HEK293 (cell line): ENCODE data around the gene PITPNM1.

Experiments
- CTCF ChIA-PET: fragments of 350-600 bp; formaldehyde crosslinking; extraction: SDS; loops from one replicate; lab custom pipeline; 2021; ENCODE audit warnings: antibody characterized with exemption; lab: Yijun Ruan, JAX
- POLR2A ChIA-PET: fragments of 300-600 bp; formaldehyde crosslinking; extraction: SDS; loops from one replicate; lab custom pipeline; 2020; ENCODE audit warnings: antibody characterized with exemption, inconsistent platforms; lab: Yijun Ruan, JAX
- H3K27ac ChIP-seq: fragments of 200-500 bp; sonication (Bioruptor generic); 2 replicates; pipeline ENCODE4 v1.5.1; 2014; ENCODE audit warnings: low read depth, low read length, control low read depth, inconsistent platforms; ENCODE audit errors: extremely low read depth
- H3K36me3 ChIP-seq, 2 experiments: fragments of 200-500 bp in 1 of 2; sonication (Bioruptor generic) in 1 of 2; 1 replicate in 1 of 2; 2 replicates in 1 of 2; pipeline ENCODE4 v1.5.1; 2014 to 2017; ENCODE audit warnings: inconsistent platforms in 2 of 2, low read length in 2 of 2; ENCODE audit not compliant: control insufficient read depth in 2 of 2, insufficient read depth in 1 of 2
- H3K4me1 ChIP-seq: fragments of 200-500 bp; sonication (Bioruptor generic); 2 replicates; pipeline ENCODE4 v1.5.1; 2014; ENCODE audit warnings: mild to moderate bottlenecking, low read length, inconsistent platforms; ENCODE audit not compliant: control insufficient read depth, insufficient read depth
- H3K4me3 ChIP-seq: 2 replicates; pipeline ENCODE4 v1.5.1; 2011; ENCODE audit warnings: low read depth, mild to moderate bottlenecking, control low read depth, low read length, moderate library complexity
- H3K9me3 ChIP-seq: fragments of 200-500 bp; sonication (Bioruptor generic); 2 replicates; pipeline ENCODE4 v1.5.1; 2014; ENCODE audit warnings: low read depth, low read length, inconsistent platforms; ENCODE audit not compliant: control insufficient read depth, insufficient read depth
- ATF2 ChIP-seq: fragments of 450-650 bp; formaldehyde crosslinking; IDR thresholded peaks from 2 replicates; pipeline ENCODE4 v1.5.1; 2016; ENCODE audit warnings: missing biosample characterization, missing genetic modification characterization, low read depth
- GLIS2 ChIP-seq: fragments of 450-650 bp; formaldehyde crosslinking; IDR thresholded peaks from 2 replicates; pipeline ENCODE4 v1.5.1; 2016; ENCODE audit warnings: missing biosample characterization, missing genetic modification characterization
- HIC1 ChIP-seq: fragments of 450-650 bp; formaldehyde crosslinking; IDR thresholded peaks from 2 replicates; pipeline ENCODE4 v1.5.1; 2016; ENCODE audit warnings: missing biosample characterization, missing genetic modification characterization
- HOXD13 ChIP-seq: sonication (generic); formaldehyde crosslinking; IDR thresholded peaks from 2 replicates; pipeline ENCODE4 v1.8.0; 2022; ENCODE audit warnings: missing genetic modification reagents, borderline replicate concordance
- KLF7 ChIP-seq: fragments of 450-650 bp; formaldehyde crosslinking; IDR thresholded peaks from 2 replicates; pipeline ENCODE4 v1.5.1; 2016; ENCODE audit warnings: missing biosample characterization, missing genetic modification characterization, borderline replicate concordance
- SP3 ChIP-seq: fragments of 450-650 bp; formaldehyde crosslinking; IDR thresholded peaks from 2 replicates; pipeline ENCODE4 v1.5.1; 2016; ENCODE audit warnings: missing biosample characterization, missing genetic modification characterization
- YY1 ChIP-seq: fragments of 450-650 bp; formaldehyde crosslinking; IDR thresholded peaks from 2 replicates; pipeline ENCODE4 v1.5.1; 2018; ENCODE audit warnings: missing biosample characterization, missing genetic modification characterization
- YY2 ChIP-seq: fragments of 450-650 bp; formaldehyde crosslinking; IDR thresholded peaks from 2 replicates; pipeline ENCODE4 v1.5.1; 2016; ENCODE audit warnings: missing biosample characterization, missing genetic modification characterization
- ZBTB48 ChIP-seq: fragments of 450-650 bp; formaldehyde crosslinking; IDR thresholded peaks from 2 replicates; pipeline ENCODE4 v1.5.1; 2016; ENCODE audit warnings: missing biosample characterization, missing genetic modification characterization
- ZBTB8A ChIP-seq: fragments of 450-650 bp; formaldehyde crosslinking; IDR thresholded peaks from 2 replicates; pipeline ENCODE4 v1.5.1; 2016; ENCODE audit warnings: missing biosample characterization, missing genetic modification characterization
- ZFP69B ChIP-seq: fragments of 450-650 bp; formaldehyde crosslinking; IDR thresholded peaks from 2 replicates; pipeline ENCODE4 v1.5.1; 2016; ENCODE audit warnings: missing biosample characterization, missing genetic modification characterization
- ZNF112 ChIP-seq: fragments of 450-650 bp; formaldehyde crosslinking; IDR thresholded peaks from 2 replicates; pipeline ENCODE4 v1.5.0; 2017; ENCODE audit warnings: missing biosample characterization, missing genetic modification characterization
- ZNF148 ChIP-seq: fragments of 450-650 bp; formaldehyde crosslinking; IDR thresholded peaks from 2 replicates; pipeline ENCODE4 v1.5.0; 2017; ENCODE audit warnings: missing biosample characterization, missing genetic modification characterization, borderline replicate concordance
- ZNF2 ChIP-seq: fragments of 450-650 bp; formaldehyde crosslinking; IDR thresholded peaks from 2 replicates; pipeline ENCODE4 v1.5.1; 2016; ENCODE audit warnings: missing biosample characterization, missing genetic modification characterization
- ZNF214 ChIP-seq: fragments of 450-650 bp; formaldehyde crosslinking; IDR thresholded peaks from 2 replicates; pipeline ENCODE4 v1.5.1; 2017; ENCODE audit warnings: missing biosample characterization, mild to moderate bottlenecking, missing genetic modification characterization, borderline replicate concordance
- ZNF23 ChIP-seq: fragments of 450-650 bp; formaldehyde crosslinking; IDR thresholded peaks from 2 replicates; pipeline ENCODE4 v1.5.1; 2016; ENCODE audit warnings: missing biosample characterization, missing genetic modification characterization, borderline replicate concordance
- ZNF24 ChIP-seq: fragments of 450-650 bp; formaldehyde crosslinking; IDR thresholded peaks from 2 replicates; pipeline ENCODE4 v1.5.1; 2016; ENCODE audit warnings: missing biosample characterization, missing genetic modification characterization
- ZNF394 ChIP-seq: fragments of 450-650 bp; formaldehyde crosslinking; IDR thresholded peaks from 2 replicates; pipeline ENCODE4 v1.5.1; 2016; ENCODE audit warnings: missing biosample characterization, missing genetic modification characterization, mild to moderate bottlenecking, moderate library complexity, borderline replicate concordance
- ZNF473 ChIP-seq: fragments of 450-650 bp; formaldehyde crosslinking; IDR thresholded peaks from 2 replicates; pipeline ENCODE4 v1.5.1; 2017; ENCODE audit warnings: missing biosample characterization, missing genetic modification characterization
- ZNF596 ChIP-seq: fragments of 450-650 bp; IDR thresholded peaks from 2 replicates; pipeline ENCODE4 v1.5.0; 2018; ENCODE audit warnings: missing biosample characterization, mild to moderate bottlenecking, missing genetic modification characterization, moderate library complexity
- ZNF626 ChIP-seq: fragments of 450-650 bp; sonication (Bioruptor Pico); formaldehyde crosslinking; IDR thresholded peaks from 2 replicates; pipeline ENCODE4 v1.5.1; 2018; ENCODE audit warnings: missing biosample characterization, missing genetic modification characterization, inconsistent platforms
- ZNF629 ChIP-seq: fragments of 450-650 bp; formaldehyde crosslinking; IDR thresholded peaks from 2 replicates; pipeline ENCODE4 v1.5.1; 2017; ENCODE audit warnings: missing biosample characterization, missing genetic modification characterization
- ZNF664 ChIP-seq: fragments of 450-650 bp; formaldehyde crosslinking; IDR thresholded peaks from 2 replicates; pipeline ENCODE4 v1.5.1; 2016; ENCODE audit warnings: missing biosample characterization, missing genetic modification characterization
- TF ChIP-seq, protein P1 (sequence below): fragments of 450-650 bp; formaldehyde crosslinking; IDR thresholded peaks from 2 replicates; pipeline ENCODE4 v1.5.1; 2017; ENCODE audit warnings: missing biosample characterization, mild to moderate bottlenecking, missing genetic modification characterization, moderate library complexity
- TF ChIP-seq, protein P2 (sequence below): sonication (generic); formaldehyde crosslinking; IDR thresholded peaks from 2 replicates; pipeline ENCODE4 v1.8.1; 2022; ENCODE audit warnings: mild to moderate bottlenecking, moderate library complexity, missing genetic modification reagents
- TF ChIP-seq, protein P3 (sequence below): fragments of 450-650 bp; formaldehyde crosslinking; optimal IDR thresholded peaks from 2 replicates; pipeline ENCODE3; 2016; ENCODE audit warnings: missing biosample characterization, mild to moderate bottlenecking, missing genetic modification characterization

PITPNM1 gene

GRCh38 chr11:67508486-67509121 is 3.4 kb upstream of the PITPNM1 start:
- CTCF ChIA-PET = no interaction called here
- Histone ChIP-seq H3K36me3 (peaks cover 0 to 6% of the 10 kb centered on the region in 2 experiments; a peak in 1 of 3 replicates), H3K9me3 (no peaks in the 10 kb centered on the region), H3K4me3 (peak overlapping the region; percentile 90), H3K4me1 (no peaks in the 10 kb centered on the region), H3K27ac (no peak overlapping the region; the same call in 1 of the 2 replicates)
- POLR2A ChIA-PET = no interaction called here
- no peak for TF ChIP-seq HOXD13 (CRISPR knock-in tag)
- no peak for TF ChIP-seq ZNF23 (tag by site-specific recombination)
- no peak; the same call in 1 of the 2 replicates for TF ChIP-seq SP3 (tag by site-specific recombination)
- no peak for TF ChIP-seq ZNF626 (tag by site-specific recombination)
- TF ChIP-seq ATF2 = peak; percentile 28; the same call in 1 of the 2 replicates
- peak; percentile 72; the same call in 1 of the 2 replicates for TF ChIP-seq ZBTB48 (tag by site-specific recombination)
- peak; percentile 65; the same call in 1 of the 2 replicates for TF ChIP-seq YY2 (tag by site-specific recombination)
- no peak for TF ChIP-seq ZNF473 (tag by site-specific recombination)
- peak; percentile 52; the same call in 1 of the 2 replicates for TF ChIP-seq YY1 (tag by site-specific recombination)
- TF ChIP-seq, protein P1, sequence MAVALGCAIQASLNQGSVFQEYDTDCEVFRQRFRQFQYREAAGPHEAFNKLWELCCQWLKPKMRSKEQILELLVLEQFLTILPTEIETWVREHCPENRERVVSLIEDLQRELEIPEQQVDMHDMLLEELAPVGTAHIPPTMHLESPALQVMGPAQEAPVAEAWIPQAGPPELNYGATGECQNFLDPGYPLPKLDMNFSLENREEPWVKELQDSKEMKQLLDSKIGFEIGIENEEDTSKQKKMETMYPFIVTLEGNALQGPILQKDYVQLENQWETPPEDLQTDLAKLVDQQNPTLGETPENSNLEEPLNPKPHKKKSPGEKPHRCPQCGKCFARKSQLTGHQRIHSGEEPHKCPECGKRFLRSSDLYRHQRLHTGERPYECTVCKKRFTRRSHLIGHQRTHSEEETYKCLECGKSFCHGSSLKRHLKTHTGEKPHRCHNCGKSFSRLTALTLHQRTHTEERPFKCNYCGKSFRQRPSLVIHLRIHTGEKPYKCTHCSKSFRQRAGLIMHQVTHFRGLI (tag by site-specific recombination) = 0 out of 2 replicates have a peak, but pooled peaks have one; percentile 38
- TF ChIP-seq ZNF24 (tag by site-specific recombination) = 0 out of 2 replicates have a peak, but pooled peaks have one; percentile 19
- TF ChIP-seq ZNF112 = no peak
- peak; percentile 81 for TF ChIP-seq GLIS2 (tag by site-specific recombination)
- TF ChIP-seq ZNF629 = peak; percentile 98
- TF ChIP-seq ZNF596 (tag by site-specific recombination) = no peak
- 0 out of 2 replicates have a peak, but pooled peaks have one; percentile 16 for TF ChIP-seq ZNF2
- 0 out of 2 replicates have a peak, but pooled peaks have one; percentile 23 for TF ChIP-seq KLF7 (tag by site-specific recombination)
- TF ChIP-seq, protein P2, sequence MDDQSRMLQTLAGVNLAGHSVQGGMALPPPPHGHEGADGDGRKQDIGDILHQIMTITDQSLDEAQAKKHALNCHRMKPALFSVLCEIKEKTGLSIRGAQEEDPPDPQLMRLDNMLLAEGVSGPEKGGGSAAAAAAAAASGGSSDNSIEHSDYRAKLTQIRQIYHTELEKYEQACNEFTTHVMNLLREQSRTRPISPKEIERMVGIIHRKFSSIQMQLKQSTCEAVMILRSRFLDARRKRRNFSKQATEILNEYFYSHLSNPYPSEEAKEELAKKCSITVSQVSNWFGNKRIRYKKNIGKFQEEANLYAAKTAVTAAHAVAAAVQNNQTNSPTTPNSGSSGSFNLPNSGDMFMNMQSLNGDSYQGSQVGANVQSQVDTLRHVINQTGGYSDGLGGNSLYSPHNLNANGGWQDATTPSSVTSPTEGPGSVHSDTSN (CRISPR knock-in tag) = no peak; the same call in 1 of the 2 replicates
- no peak for TF ChIP-seq HIC1
- TF ChIP-seq ZNF394 (tag by site-specific recombination) = peak; percentile 15; the same call in 1 of the 2 replicates
- TF ChIP-seq ZBTB8A (tag by site-specific recombination) = peak; percentile 83
- TF ChIP-seq ZNF148 (tag by site-specific recombination) = no peak
- no peak for TF ChIP-seq ZNF214 (tag by site-specific recombination)
- TF ChIP-seq, protein P3, sequence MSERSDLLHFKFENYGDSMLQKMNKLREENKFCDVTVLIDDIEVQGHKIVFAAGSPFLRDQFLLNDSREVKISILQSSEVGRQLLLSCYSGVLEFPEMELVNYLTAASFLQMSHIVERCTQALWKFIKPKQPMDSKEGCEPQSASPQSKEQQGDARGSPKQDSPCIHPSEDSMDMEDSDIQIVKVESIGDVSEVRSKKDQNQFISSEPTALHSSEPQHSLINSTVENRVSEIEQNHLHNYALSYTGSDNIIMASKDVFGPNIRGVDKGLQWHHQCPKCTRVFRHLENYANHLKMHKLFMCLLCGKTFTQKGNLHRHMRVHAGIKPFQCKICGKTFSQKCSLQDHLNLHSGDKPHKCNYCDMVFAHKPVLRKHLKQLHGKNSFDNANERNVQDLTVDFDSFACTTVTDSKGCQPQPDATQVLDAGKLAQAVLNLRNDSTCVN (tag by site-specific recombination) = peak; percentile 80
- 0 out of 2 replicates have a peak, but pooled peaks have one; percentile 13 for TF ChIP-seq ZNF664 (tag by site-specific recombination)
- no peak for TF ChIP-seq ZFP69B (tag by site-specific recombination)
